PC-3 (cell line): ENCODE results near the gene RNF113B. TPM values are rescaled to one million over a fixed set of nuclear protein-coding genes. Genes with fewer than 3 reads are reported as not detected.

Experiments used
- ATAC-seq: fragments of 200-7000 bp; cut with Tn5 transposase; 2 replicates; pipeline ENCODE4 v1.9.1; 2020; ENCODE audit warnings: mild to moderate bottlenecking, moderate library complexity
- BruUV-seq: library from RNA; stranded (reverse); fragments of 400-500 nt; replicated peaks from 2 replicates; lab custom pipeline; 2021; lab: Mats Ljungman, UMichigan
- CTCF ChIA-PET: fragments of 300-600 bp; sonication (Branson Sonifier 250); formaldehyde crosslinking; loops from one replicate; lab custom pipeline; 2022; ENCODE audit warnings: antibody characterized with exemption; lab: Charles Lee
- POLR2A ChIA-PET: fragments of 300-600 bp; sonication (Branson Sonifier 250); formaldehyde crosslinking; loops from one replicate; lab custom pipeline; 2022; ENCODE audit warnings: antibody characterized with exemption; ENCODE audit not compliant: unreplicated experiment; lab: Charles Lee
- DNase-seq: peaks from one replicate; pipeline ENCODE4 v3.0.0-alpha.2; 2015
- H2AFZ ChIP-seq: fragments of 300-600 bp; sonication (generic); 2 replicates; pipeline ENCODE4 v1.6.0; 2016; ENCODE audit warnings: antibody characterized with exemption, low read length
- H3F3A ChIP-seq: fragments of 300-600 bp; sonication (generic); one replicate; pipeline ENCODE4 v1.6.0; 2017; ENCODE audit warnings: antibody characterized with exemption, low read length, control low read depth, mild to moderate bottlenecking; ENCODE audit not compliant: unreplicated experiment
- H3K27ac ChIP-seq: fragments of 300-600 bp; sonication (generic); 2 replicates; pipeline ENCODE4 v1.5.1; 2016; ENCODE audit warnings: mild to moderate bottlenecking, low read length
- H3K27me3 ChIP-seq: fragments of 300-600 bp; sonication (generic); 2 replicates; pipeline ENCODE4 v1.6.1; 2016; ENCODE audit warnings: low read length, mixed read lengths
- H3K36me3 ChIP-seq: fragments of 300-600 bp; sonication (generic); 2 replicates; pipeline ENCODE4 v1.6.1; 2016; ENCODE audit warnings: low read depth, mixed run types, low read length, mixed read lengths
- H3K4me1 ChIP-seq: fragments of 300-600 bp; sonication (generic); 2 replicates; pipeline ENCODE4 v1.5.1; 2016; ENCODE audit warnings: low read length; ENCODE audit not compliant: insufficient read depth
- H3K4me2 ChIP-seq: fragments of 300-600 bp; sonication (generic); 2 replicates; pipeline ENCODE4 v1.6.0; 2016; ENCODE audit warnings: low read length
- H3K4me3 ChIP-seq: fragments of 300-600 bp; sonication (generic); 2 replicates; pipeline ENCODE4 v1.5.1; 2016; ENCODE audit warnings: mild to moderate bottlenecking, low read length, mixed read lengths
- H3K79me2 ChIP-seq: fragments of 300-600 bp; sonication (generic); 2 replicates; pipeline ENCODE4 v1.6.1; 2017; ENCODE audit warnings: low read length, mixed read lengths
- H3K9ac ChIP-seq: fragments of 300-600 bp; sonication (generic); 2 replicates; pipeline ENCODE4 v1.6.0; 2016; ENCODE audit warnings: mild to moderate bottlenecking, low read length
- H3K9me2 ChIP-seq: fragments of 300-600 bp; sonication (generic); replicated peaks from 2 replicates; pipeline ENCODE4 v1.6.1; 2016; ENCODE audit warnings: mixed run types, low read length, mixed read lengths
- H3K9me3 ChIP-seq: fragments of 300-600 bp; sonication (generic); 2 replicates; pipeline ENCODE4 v1.6.1; 2016; ENCODE audit warnings: low read length, mixed read lengths
- H4K20me1 ChIP-seq: fragments of 300-600 bp; sonication (generic); 2 replicates; pipeline ENCODE4 v1.6.1; 2016; ENCODE audit warnings: low read length, mixed read lengths
- CTCF ChIP-seq: fragments of 300-600 bp; sonication (generic); conservative IDR thresholded peaks from 2 replicates; pipeline ENCODE4 v1.5.1; 2017; ENCODE audit warnings: antibody characterized with exemption, low read depth, mild to moderate bottlenecking, low read length
- EZH2 ChIP-seq: fragments of 300-600 bp; sonication (generic); IDR thresholded peaks from one replicate; pipeline ENCODE4 v1.6.1; 2017; ENCODE audit warnings: antibody characterized with exemption, mild to moderate bottlenecking, low read length; ENCODE audit not compliant: unreplicated experiment
- EZH2phosphoT487 ChIP-seq: fragments of 300-600 bp; sonication (generic); IDR thresholded peaks from 2 replicates; pipeline ENCODE4 v1.6.1; 2018; ENCODE audit warnings: mild to moderate bottlenecking, antibody characterized with exemption, low read length, borderline replicate concordance
- intact Hi-C: fragments of 100-400 bp; cut with micrococcal nuclease; formaldehyde crosslinking; loops from 2 replicates; pipeline ENCODE4 v1.9.0; 2023
- total RNA-seq: library from RNA; depleted of rRNA; stranded (reverse); fragments of >200 nt; gene quantifications from 2 replicates; pipeline ENCODE4 v1.2.3, GENCODE V29; 2014

RNF113B gene
- total RNA-seq, 1 experiment from 2014 or later: not detected

- H3K9ac ChIP-seq: no peak overlapping the region
- peak overlapping the region; percentile 56; the same call in 1 of the 2 replicates for H3K4me2 ChIP-seq
- no peak overlapping the region for H3K27ac ChIP-seq
- DNase-seq: peak; percentile 18
- intact Hi-C loops: no loop called here
- peaks cover 21% of the 10 kb centered on the region for H3K4me1 ChIP-seq
- no peak overlapping the region for H3K4me3 ChIP-seq
- no peaks in the 10 kb centered on the region for H3F3A ChIP-seq
- no peaks in the 10 kb centered on the region for H3K9me3 ChIP-seq
- peak; percentile 30 for ATAC-seq
- no peaks in the 10 kb centered on the region for H4K20me1 ChIP-seq
- H3K9me2 ChIP-seq: no peaks in the 10 kb centered on the region
- H3K27me3 ChIP-seq: no peaks in the 10 kb centered on the region
- H3K36me3 ChIP-seq: no peaks in the 10 kb centered on the region
- TF ChIP-seq EZH2phosphoT487 (no peak), EZH2 (no peak), CTCF (no peak)
- no peak overlapping the region for H2AFZ ChIP-seq
- BruUV-seq: no TSS peak
- ChIA-PET CTCF (no interaction called here), POLR2A (interaction anchor here (0.6 kb wide), 1 partner anchor 1152 kb away, joined by 4 read pairs; no protein-coding TSS in a partner anchor)
- peaks cover 38% of the 10 kb centered on the region for H3K79me2 ChIP-seq
Observed at GRCh38 chr13:98173431-98174152, 3.5 kb downstream of the RNF113B start.

- H4K20me1 ChIP-seq: no peaks in the 10 kb centered on the region
- no TSS peak for BruUV-seq
- intact Hi-C loops: no loop called here
- no peak for TF ChIP-seq CTCF
- TF ChIP-seq EZH2: no peak
- TF ChIP-seq EZH2phosphoT487: no peak
- no peak overlapping the region for H3K9ac ChIP-seq
- H3F3A ChIP-seq: no peaks in the 10 kb centered on the region
- ATAC-seq (peak; percentile 63), DNase-seq (peak; percentile 24)
- no peak overlapping the region for H3K4me3 ChIP-seq
- no peaks in the 10 kb centered on the region for H3K9me3 ChIP-seq
- peaks cover 21% of the 10 kb centered on the region for H3K4me1 ChIP-seq
- no peaks in the 10 kb centered on the region for H3K9me2 ChIP-seq
- CTCF ChIA-PET: no interaction called here
- H3K27me3 ChIP-seq: no peaks in the 10 kb centered on the region
- POLR2A ChIA-PET: interaction anchor here (0.5 to 0.6 kb wide), 3 partner anchors 13 to 1295 kb away, joined by 3 to 12 read pairs (median 4); no protein-coding TSS in a partner anchor
- peaks cover 38% of the 10 kb centered on the region for H3K79me2 ChIP-seq
- H2AFZ ChIP-seq: peak overlapping the region; percentile 53; the same call in 1 of the 2 replicates
- peak overlapping the region; percentile 56; the same call in 1 of the 2 replicates for H3K4me2 ChIP-seq
- 0 out of 2 replicates have a peak overlapping the region, but pooled peaks have one; percentile 6 for H3K27ac ChIP-seq
- H3K36me3 ChIP-seq: no peaks in the 10 kb centered on the region
Observed at GRCh38 chr13:98172590-98173422, 4.3 kb downstream of the RNF113B start.
